ENCODE data around the gene PKN3.

DNA sequence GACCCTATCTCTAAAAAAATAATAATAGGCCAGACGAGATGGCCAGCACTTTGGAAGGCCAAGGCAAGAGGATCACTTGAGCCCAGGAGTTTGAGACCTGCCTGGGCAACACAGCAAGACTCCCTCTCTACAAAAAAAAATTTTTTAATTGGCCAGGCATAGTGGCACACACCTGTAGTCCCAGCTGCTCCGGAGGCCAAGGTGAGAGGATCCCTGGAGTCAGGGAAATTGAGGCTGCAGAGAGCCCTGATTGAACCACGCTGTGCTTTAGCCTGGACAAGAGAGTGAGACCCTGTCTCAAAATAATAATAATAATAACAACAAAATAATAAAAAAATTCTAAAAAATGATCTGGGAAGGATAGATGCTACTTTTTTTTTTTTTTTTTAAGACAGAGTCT lies 44.5 kb upstream of the PKN3 start:
- TF ChIP-seq EZH2 (IDR thresholded peaks at IDR 0.05; ENCODE audit: borderline replicate concordance, insufficient read depth, low read length, poor library complexity, severe bottlenecking): no peak
- TF ChIP-seq, protein P1, sequence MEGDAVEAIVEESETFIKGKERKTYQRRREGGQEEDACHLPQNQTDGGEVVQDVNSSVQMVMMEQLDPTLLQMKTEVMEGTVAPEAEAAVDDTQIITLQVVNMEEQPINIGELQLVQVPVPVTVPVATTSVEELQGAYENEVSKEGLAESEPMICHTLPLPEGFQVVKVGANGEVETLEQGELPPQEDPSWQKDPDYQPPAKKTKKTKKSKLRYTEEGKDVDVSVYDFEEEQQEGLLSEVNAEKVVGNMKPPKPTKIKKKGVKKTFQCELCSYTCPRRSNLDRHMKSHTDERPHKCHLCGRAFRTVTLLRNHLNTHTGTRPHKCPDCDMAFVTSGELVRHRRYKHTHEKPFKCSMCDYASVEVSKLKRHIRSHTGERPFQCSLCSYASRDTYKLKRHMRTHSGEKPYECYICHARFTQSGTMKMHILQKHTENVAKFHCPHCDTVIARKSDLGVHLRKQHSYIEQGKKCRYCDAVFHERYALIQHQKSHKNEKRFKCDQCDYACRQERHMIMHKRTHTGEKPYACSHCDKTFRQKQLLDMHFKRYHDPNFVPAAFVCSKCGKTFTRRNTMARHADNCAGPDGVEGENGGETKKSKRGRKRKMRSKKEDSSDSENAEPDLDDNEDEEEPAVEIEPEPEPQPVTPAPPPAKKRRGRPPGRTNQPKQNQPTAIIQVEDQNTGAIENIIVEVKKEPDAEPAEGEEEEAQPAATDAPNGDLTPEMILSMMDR (IDR thresholded peaks at IDR 0.05; ENCODE audit: poor library complexity, severe bottlenecking): no peak
